KBM-7 (cell line): Measurements from ENCODE around the gene KCNK6.

Source experiments
- DNase-seq: peaks from one replicate; pipeline ENCODE4 v3.0.0-alpha.2; 2015
- in situ Hi-C: fragments of 300-500 bp; cut with MboI; formaldehyde crosslinking; loops from 2 replicates; pipeline ENCODE4 v1.14.3; 2020; ENCODE audit warnings: low sequenced_read_pairs, low pct_unique_long_range_greater_than_20kb, mixed read lengths

The KCNK6 gene

GRCh38 chr19:38291855-38292254, 27.8 kb upstream of the KCNK6 start:
- no peak for DNase-seq
- in situ Hi-C loops: no loop called here

- in situ Hi-C loops: no loop called here
- no peak for DNase-seq
Observed at GRCh38 chr19:38293281-38293680, 26.4 kb upstream of the KCNK6 start.

- in situ Hi-C loops: no loop called here
- no peak for DNase-seq
Observed at GRCh38 chr19:38294090-38294489, 25.6 kb upstream of the KCNK6 start.

GRCh38 chr19:38298821-38299680, 20.6 kb upstream of the KCNK6 start:
- in situ Hi-C loops: no loop called here
- no peak for DNase-seq

- no peak for DNase-seq
- in situ Hi-C loops: no loop called here
Observed at GRCh38 chr19:38303517-38304351, 15.9 kb upstream of the KCNK6 start, which contains the start of gene C19orf33. C19orf33 (plus strand) TSS chr19:38304251; CDS start chr19:38304262, 11 bp downstream.

- in situ Hi-C loops: no loop called here
- no peak for DNase-seq
Observed at GRCh38 chr19:38304352-38304865, 15.2 kb upstream of the KCNK6 start.

- DNase-seq: no peak
Observed at GRCh38 chr19:38304866-38305429, 14.7 kb upstream of the KCNK6 start.

DNA sequence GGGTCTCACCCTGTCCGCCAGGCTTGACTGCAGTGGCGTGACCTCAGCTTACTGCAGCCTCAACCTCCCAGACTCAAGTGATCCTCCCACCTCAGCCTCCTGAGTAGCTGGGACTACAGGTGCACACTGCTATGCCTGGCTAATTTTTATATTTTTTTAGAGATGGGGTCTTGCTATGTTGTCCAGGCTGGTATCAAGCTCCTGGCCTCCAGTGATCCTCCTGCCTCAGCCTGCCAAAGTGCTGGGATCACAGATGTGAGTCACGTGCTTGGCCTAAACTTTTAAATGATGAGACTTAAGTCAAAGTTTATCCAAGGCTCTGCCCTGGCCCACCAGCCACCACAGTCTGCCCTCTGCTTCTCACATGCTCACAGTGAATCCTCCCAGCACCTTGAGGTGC, 13.4 kb upstream of the KCNK6 start:
- in situ Hi-C loops: no loop called here
- DNase-seq: no peak

More at GRCh38 chr19:38304866-38305429, 14.7 kb upstream of the KCNK6 start:
- in situ Hi-C loops: no loop called here

DNA sequence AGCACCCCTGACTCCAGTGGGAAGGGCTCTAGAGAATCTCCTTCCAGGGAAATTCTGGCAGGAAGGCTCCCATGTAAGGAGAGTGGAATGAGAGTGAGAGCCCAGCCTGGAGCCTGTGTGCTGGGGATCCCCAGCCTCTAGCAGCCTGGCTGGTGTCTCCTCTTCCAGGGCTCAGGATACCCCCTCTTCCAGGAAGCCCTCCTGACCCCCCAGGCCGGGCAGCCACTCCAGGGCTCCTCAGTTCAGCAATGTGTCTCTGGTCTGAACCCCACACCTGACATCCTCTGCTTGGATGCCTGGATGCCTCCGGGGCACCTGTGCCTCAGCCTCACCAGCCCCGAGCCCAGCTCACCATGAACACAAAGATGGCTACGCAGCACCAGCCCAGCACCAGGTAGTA, 12.6 kb upstream of the KCNK6 start:
- no peak for DNase-seq
- in situ Hi-C loops: no loop called here

DNA sequence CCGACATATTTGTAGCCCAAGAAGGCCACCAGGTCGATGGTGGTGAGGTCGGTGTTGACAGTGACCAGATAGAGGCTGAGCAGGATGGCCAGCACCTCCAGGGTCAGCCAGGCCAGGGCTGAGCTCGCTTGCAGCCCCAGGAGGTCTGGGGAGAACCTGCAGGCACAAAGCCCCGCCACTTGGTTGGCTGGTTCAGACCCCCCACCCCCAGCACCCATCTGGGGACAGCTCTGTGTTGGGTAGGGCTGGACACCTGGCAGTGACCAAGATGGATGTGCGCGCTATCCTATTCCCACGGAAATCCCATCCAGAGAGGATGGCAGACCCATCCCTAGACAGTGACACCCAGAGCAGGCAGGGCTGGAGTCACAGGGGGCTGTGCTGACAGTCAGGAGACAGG, 12.0 kb upstream of the KCNK6 start:
- in situ Hi-C loops: no loop called here

DNA sequence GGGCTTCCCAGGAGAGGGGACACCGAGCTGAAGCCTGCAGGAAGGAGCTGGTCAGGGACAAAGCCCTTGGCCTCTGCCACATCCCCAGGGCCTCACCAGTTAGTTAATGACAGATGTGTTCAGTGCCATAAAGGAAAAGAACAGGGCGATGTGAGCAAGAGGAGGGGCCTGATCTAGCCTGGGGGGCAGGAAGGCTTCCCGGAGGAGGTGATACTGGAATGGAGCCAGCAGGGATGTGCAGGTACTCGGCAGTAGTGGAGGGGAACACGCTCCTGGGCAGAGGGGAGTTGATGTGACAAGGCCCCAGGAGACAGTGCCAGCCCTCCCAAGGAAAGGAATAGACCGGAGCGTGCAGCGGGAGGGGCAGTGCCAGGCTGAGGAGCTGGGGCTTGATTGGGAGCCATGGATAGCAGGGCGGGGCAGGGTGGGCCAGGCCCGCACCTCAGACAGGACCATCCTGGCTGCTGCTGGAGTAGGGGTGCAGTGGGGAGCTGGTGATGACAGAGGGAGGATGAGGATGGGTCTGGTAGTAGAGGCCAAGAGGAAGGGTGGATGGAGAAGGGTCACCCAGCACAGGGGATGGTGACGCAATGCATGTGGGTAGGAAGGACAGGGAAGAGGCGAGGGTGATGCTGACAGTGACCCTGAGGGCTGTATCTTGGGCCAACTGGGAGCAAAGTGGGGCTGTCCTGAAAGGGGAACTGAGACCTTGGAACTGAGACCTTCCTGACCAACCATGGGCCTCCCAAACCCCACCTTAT, 11.5 kb upstream of the KCNK6 start:
- no peak for DNase-seq
- in situ Hi-C loops: no loop called here

More for the DNA sequence above, 12.0 kb upstream of the KCNK6 start:
- DNase-seq: no peak

- no peak for DNase-seq
- in situ Hi-C loops: no loop called here
Observed at GRCh38 chr19:38308926-38309614, 10.6 kb upstream of the KCNK6 start.

- in situ Hi-C loops: no loop called here
- no peak for DNase-seq
Observed at GRCh38 chr19:38309615-38310278, 9.9 kb upstream of the KCNK6 start.

GRCh38 chr19:38310279-38310670, 9.4 kb upstream of the KCNK6 start:
- DNase-seq: no peak
- in situ Hi-C loops: no loop called here

DNA sequence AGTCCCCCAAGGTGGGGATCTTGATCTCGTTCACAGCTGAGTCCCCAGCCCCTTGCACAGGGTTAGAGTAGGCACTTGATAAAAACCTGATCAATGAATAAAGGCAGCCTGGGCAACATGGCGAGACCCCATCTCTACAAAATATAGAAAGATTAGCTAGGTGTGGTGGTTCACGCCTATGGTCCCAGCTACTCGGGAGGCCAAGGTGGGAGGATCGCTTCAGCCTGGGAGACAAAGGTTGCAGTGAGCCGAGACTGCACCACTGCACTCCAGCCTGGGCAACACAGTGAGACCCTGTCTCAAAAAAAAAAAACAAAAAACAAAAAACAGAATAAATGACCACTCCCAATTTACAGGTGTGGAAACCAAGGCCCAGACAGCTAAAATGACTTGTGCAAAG, 8.7 kb upstream of the KCNK6 start:
- in situ Hi-C loops: no loop called here
- DNase-seq: no peak

GRCh38 chr19:38315657-38316476, 3.8 kb upstream of the KCNK6 start, which contains the start of gene YIF1B:
YIF1B (minus strand) TSS chr19:38315947; CDS start chr19:38315917, 30 bp downstream.
- in situ Hi-C loops: no loop called here
- peak; percentile 94 for DNase-seq

DNA sequence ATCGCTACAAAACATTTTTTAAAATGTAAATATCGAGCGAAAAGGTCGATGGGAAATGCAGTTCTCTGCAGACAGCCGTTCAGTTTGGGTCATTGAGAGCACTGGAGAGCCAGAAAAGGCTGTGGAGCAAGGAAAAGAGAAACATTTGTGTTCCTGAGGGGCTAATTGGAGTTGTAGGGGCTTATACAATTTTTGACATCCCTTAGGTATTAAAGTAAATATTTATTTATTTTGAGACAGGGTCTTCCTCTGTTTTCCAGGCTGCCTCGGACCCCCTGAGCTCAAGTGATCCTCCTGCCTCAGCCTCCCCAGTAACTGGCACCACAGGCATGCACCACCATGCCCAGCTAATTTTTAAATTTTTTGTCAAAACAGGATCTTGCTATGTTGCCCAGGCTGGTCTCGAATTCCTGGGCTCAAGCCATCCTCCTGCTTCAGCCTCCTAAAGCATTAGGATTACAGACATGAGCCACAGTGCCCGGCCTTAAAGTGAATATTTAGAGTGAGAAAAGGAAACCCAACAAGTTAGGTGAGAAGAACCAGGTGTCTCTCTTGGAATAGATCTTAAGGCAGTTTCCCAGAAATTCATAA, 3.1 kb upstream of the KCNK6 start:
- DNase-seq: no peak
- in situ Hi-C loops: no loop called here
